IPS-18c (cell line): Measurements from ENCODE around the gene CD81.
"Not testable (repeated sequence)": the region's sequence is repeated elsewhere in the genome, so short reads cannot be mapped to it uniquely, and the experiment has no call there.

ENCODE experiments used
- H3K4me3 ChIP-seq: 2 replicates; pipeline ENCODE4 v1.7.0; 2013; ENCODE audit warnings: low read depth, mild to moderate bottlenecking, low read length, moderate library complexity; ENCODE audit not compliant: insufficient read depth
- H3K9me3 ChIP-seq: one replicate; pipeline ENCODE4 v1.6.1; 2013; ENCODE audit warnings: mild to moderate bottlenecking, low read length, moderate library complexity; ENCODE audit not compliant: control insufficient read depth, insufficient read depth

CD81 gene

GRCh38 chr11:2348986-2349385 lies 28.1 kb upstream of the CD81 start:
- no peak overlapping the region for H3K4me3 ChIP-seq
- peaks cover 13% of the 10 kb centered on the region for H3K9me3 ChIP-seq

GRCh38 chr11:2351701-2352100 lies 25.4 kb upstream of the CD81 start:
- H3K9me3 ChIP-seq: peaks cover 13% of the 10 kb centered on the region
- no peak overlapping the region for H3K4me3 ChIP-seq

- no peak overlapping the region for H3K4me3 ChIP-seq
- H3K9me3 ChIP-seq: peaks cover 13% of the 10 kb centered on the region
Measured at GRCh38 chr11:2352420-2352819, 24.7 kb upstream of the CD81 start.

GRCh38 chr11:2355000-2355644 lies 22.0 kb upstream of the CD81 start:
- Histone ChIP-seq H3K4me3 (no peak overlapping the region), H3K9me3 (peaks cover 5% of the 10 kb centered on the region)

DNA sequence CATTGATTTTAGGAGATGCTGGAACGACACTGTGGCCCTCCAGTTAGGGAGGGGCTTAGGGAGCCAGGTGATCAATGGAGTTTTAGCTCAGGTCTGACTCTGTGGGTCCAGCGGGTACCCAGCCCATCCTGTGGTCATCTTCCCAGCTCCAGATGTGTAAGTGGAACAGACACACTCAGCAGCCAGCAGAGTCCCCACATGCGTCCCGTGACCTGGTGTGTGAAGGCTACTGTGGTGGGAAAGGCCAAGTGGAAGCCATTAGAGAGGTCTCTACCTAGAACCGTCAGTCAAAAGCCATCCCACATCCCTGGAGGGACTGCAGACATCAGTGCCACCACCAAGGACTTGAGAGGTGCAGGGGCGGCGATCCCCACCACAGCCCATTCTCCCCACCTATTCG lies 19.9 kb upstream of the CD81 start:
- H3K9me3 ChIP-seq: no peaks in the 10 kb centered on the region
- H3K4me3 ChIP-seq: no peak overlapping the region

DNA sequence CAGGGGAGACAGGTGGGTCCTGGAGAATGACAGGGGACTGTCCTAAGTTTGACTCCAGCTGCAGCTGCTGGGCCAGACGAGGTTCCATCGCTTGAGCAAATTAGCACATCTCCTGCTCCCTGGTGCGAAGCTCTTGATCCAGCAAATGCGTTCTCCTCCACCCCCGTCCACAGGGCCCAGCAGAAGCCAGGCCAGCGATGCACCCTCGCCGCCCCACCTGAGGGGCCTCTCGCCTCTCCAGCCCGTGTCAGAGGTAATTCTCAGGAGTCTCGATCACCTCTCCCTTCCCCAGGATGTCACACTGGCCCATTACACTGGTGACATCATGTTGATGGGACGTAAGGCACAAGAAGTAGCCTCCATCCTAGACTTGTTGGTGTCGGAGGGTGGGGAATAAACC lies 19.5 kb upstream of the CD81 start:
- H3K9me3 ChIP-seq, H3K4me3 ChIP-seq: not testable (repeated sequence)

DNA sequence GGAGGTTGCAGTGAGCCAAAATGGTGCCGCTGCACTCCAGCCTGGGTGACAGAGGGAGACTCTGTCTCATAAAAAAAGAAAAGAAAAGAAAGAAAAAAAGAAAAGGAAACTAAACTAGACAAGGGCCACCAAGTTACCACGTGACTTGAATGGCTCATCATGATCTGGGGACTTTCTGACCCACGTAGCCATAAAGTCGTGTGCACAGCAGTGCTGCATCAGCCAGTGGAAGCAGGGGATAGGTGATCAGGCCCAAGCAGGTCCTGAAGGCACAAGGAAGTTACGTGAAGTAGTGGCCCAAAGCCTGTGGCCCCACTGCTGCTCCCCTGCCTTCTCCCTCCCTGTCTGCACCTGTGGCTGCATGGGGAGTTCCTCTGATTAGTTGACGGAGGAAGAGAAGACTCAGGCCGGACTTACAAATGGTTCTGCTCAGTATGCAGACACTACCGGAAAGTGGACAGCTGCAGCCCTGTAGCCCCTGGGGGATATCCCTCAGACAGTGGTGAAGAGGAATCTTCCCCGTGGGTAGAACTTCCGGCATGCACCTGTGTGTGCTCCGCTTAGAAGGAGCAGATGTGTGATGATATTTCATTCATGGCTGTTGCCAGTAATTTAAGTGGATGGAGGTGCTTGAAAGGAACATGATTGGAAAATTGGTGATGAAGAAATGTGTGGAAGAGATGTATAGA lies 18.2 kb upstream of the CD81 start:
- Histone ChIP-seq H3K9me3 (no peaks in the 10 kb centered on the region), H3K4me3 (no peak overlapping the region)

- Histone ChIP-seq H3K9me3 (no peaks in the 10 kb centered on the region), H3K4me3 (no peak overlapping the region)
Measured at GRCh38 chr11:2359557-2359956, 17.6 kb upstream of the CD81 start.

DNA sequence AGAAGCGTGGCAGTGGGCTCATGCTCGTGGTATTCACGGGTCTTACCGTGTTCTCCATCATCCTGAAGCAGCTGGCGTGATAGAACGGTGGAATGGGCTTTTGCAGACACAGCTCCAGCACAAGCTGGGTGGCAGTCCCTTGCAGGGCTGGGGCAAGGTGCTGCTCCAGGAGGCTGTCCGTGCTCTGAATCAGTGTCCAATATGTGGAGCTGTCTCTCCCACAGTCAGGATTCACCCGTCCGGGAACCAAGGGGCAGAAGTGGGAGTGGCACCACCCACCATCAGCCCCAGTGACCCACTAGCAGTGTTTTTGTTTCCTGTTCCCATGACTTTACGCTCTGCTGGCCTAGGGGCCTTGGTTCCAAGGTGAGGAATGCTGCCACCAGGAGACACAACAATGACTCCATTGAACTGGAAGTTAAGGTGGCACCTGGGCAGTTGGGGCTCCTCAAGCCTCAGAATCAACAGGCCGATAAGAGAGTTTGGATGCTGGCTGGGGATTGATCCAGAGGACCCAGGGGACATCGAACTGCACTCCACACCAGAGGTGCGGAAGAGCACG lies 16.9 kb upstream of the CD81 start:
- no peak overlapping the region for H3K4me3 ChIP-seq
- no peaks in the 10 kb centered on the region for H3K9me3 ChIP-seq

DNA sequence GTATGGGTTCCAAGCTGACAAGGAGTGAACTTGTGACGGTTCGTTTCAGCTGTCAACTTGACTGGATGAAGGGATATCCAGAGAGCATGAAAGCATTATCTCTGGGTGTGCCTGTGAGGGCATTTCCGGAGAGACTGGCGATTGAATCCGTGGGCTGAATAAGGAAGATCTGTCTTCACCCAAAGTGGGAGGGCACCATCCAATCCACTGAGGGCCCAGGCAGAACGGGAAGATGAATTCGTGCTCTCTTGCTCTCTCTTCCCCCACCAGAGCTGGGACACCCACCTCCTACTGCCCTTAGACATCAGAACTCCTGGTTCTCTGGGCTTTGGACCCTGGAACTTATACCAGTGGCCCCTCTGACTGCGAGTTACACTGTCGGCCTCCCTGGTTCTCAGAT lies 15.5 kb upstream of the CD81 start:
- Histone ChIP-seq H3K9me3 (no peaks in the 10 kb centered on the region), H3K4me3 (no peak overlapping the region)

DNA sequence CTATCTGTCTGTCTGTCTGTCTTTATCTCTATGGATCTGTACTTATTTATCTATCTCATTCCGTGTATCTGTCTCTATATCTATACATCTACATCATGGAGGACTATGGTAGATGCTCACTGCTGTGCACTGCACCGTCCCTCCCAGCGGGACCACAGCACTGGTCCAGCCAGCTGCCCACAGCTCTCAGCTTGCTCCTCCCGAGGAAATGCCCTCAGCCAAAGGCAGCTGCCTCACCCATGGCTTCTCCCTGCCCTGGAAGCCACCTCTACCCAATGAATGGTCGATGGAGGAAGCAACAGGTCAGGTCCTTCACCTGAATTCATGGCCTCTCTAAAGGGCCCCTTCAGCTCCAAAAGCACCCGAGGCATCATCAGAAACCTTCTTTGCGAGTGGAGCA lies 14.7 kb upstream of the CD81 start:
- Histone ChIP-seq H3K4me3 (no peak overlapping the region), H3K9me3 (no peaks in the 10 kb centered on the region)

GRCh38 chr11:2363130-2363529 lies 14.0 kb upstream of the CD81 start:
- Histone ChIP-seq H3K4me3 (no peak overlapping the region), H3K9me3 (no peaks in the 10 kb centered on the region)

DNA sequence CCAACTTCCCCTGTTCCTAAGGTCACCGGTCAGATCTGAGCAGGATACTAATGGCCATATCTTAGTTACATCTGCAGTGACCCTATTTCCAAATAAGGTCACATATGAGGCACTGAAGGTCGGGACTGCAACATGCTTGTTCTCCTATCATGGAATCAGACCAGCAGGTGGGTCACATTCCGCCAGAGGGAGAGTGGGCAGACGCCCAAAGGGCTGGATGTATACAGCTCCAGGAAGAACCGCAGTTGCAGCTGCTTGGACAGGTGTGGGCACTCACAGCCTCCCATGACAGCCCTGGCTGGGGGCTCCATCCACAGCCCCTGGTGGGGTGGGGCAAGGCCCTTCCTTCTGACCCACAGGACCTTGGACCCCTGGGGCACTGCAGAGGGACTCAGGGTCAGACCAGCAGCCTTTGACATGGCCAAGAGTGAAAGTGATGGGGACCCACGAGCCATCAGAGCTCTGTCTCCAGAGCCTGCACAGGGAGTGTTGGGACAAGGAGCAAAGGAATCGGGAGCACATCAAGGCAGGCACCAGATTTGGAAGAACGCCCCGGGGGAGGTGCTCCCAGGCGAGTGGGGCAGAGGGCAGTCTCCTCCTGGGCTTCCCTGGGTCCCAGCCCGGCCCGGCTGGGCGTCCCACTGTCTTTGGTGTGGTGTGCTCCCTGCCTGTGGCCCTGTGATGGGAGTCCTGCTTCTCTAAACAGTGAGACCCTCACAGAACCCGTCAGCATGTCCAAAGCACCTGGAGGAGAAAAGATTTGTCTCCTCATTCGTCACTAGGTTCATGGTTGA lies 13.3 kb upstream of the CD81 start:
- Histone ChIP-seq H3K9me3 (no peaks in the 10 kb centered on the region), H3K4me3 (no peak overlapping the region)

GRCh38 chr11:2364386-2364785 lies 12.7 kb upstream of the CD81 start:
- H3K9me3 ChIP-seq, H3K4me3 ChIP-seq: not testable (repeated sequence)

- Histone ChIP-seq H3K9me3 (no peaks in the 10 kb centered on the region), H3K4me3 (no peak overlapping the region)
Measured at GRCh38 chr11:2365571-2366210, 11.4 kb upstream of the CD81 start.

DNA sequence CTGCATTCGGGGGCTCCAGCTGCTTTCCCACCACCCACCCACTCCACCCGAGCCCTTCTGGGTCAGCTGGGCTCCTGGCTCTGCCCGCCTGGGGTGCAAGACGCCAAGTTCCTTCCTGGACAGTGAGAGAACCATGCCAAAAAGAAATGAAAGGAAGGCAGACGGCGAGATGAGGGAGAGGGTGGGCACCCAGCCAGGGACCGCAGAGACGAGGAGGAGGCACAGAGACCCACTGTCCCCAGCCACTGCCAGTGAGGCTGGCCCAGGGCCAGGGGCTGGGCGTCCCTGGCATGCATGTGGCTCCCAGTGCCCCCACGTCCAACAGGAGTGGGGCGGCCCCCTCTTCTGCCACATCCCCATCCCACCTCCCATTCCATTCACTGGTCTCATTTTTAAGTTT lies 10.8 kb upstream of the CD81 start:
- H3K4me3 ChIP-seq: no peak overlapping the region

GRCh38 chr11:2366733-2367132 lies 10.4 kb upstream of the CD81 start:
- Histone ChIP-seq H3K9me3 (no peaks in the 10 kb centered on the region), H3K4me3 (no peak overlapping the region)

More for the DNA sequence above, 10.8 kb upstream of the CD81 start:
- no peaks in the 10 kb centered on the region for H3K9me3 ChIP-seq
